Keratinocyte (primary cell): ENCODE measurements around the gene ADISSP. TPM values are rescaled to one million over a fixed set of nuclear protein-coding genes. Genes with fewer than 3 reads are reported as not detected.

Experiments used
- DNase-seq: peaks from one replicate; pipeline ENCODE4 v3.0.0-alpha.2; 2011; ENCODE audit warnings: low read depth, missing footprints, low spot score
- FAIRE-seq: peaks from 2 replicates; lab custom pipeline; 2011; peaks lifted over from hg19 to GRCh38; lab: Jason Lieb, UNC
- H2AFZ ChIP-seq: 2 replicates; pipeline ENCODE4 v1.6.0; 2012; ENCODE audit warnings: low read length, control low read depth, inconsistent platforms; ENCODE audit not compliant: control insufficient read depth
- H3K27ac ChIP-seq: 2 replicates; pipeline ENCODE4 v1.5.1; 2011; ENCODE audit warnings: low read length; ENCODE audit not compliant: control insufficient read depth, insufficient read depth
- H3K27me3 ChIP-seq: 3 replicates; pipeline ENCODE4 v1.6.0; 2011; ENCODE audit warnings: low read length; ENCODE audit not compliant: control insufficient read depth, insufficient read depth; ENCODE audit errors: extremely low read depth
- H3K36me3 ChIP-seq, 2 experiments: 2 replicates in 1 of 2; 3 replicates in 1 of 2; pipeline ENCODE4 v1.5.1; 2011; ENCODE audit warnings: low read length in 2 of 2, mild to moderate bottlenecking in 1 of 2; ENCODE audit not compliant: control insufficient read depth in 2 of 2, insufficient read depth in 2 of 2; ENCODE audit errors: extremely low read depth in 1 of 2
- H3K4me1 ChIP-seq: 3 replicates; pipeline ENCODE4 v1.5.1; 2011; ENCODE audit warnings: low read length; ENCODE audit not compliant: control insufficient read depth, insufficient read depth; ENCODE audit errors: extremely low read depth
- H3K4me2 ChIP-seq: 3 replicates; pipeline ENCODE4 v1.6.0; 2011; ENCODE audit warnings: low read depth, low read length; ENCODE audit not compliant: control insufficient read depth, insufficient read depth; ENCODE audit errors: extremely low read depth
- H3K4me3 ChIP-seq, 3 experiments: fragments of 200-600 bp in 1 of 3; sonication (generic) in 1 of 3; 2 replicates in 2 of 3; 3 replicates in 1 of 3; pipeline ENCODE4 v1.5.1; 2011 to 2016; ENCODE audit warnings: low read length in 3 of 3, mild to moderate bottlenecking in 3 of 3, control low read depth in 2 of 3, inconsistent platforms in 1 of 3, low read depth in 1 of 3, mixed read lengths in 1 of 3, mixed run types in 1 of 3, moderate library complexity in 1 of 3; ENCODE audit not compliant: control insufficient read depth in 2 of 3, insufficient read depth in 2 of 3; ENCODE audit errors: extremely low read depth in 1 of 3
- H3K79me2 ChIP-seq: 2 replicates; pipeline ENCODE4 v1.6.0; 2012; ENCODE audit warnings: low read length; ENCODE audit not compliant: control insufficient read depth, insufficient read depth
- H3K9ac ChIP-seq: 3 replicates; pipeline ENCODE4 v1.6.0; 2011; ENCODE audit warnings: low read length; ENCODE audit not compliant: control insufficient read depth, insufficient read depth; ENCODE audit errors: extremely low read depth
- H3K9me1 ChIP-seq: 3 replicates; pipeline ENCODE4 v1.6.0; 2011; ENCODE audit warnings: low read length; ENCODE audit not compliant: control insufficient read depth, insufficient read depth; ENCODE audit errors: extremely low read depth
- H3K9me3 ChIP-seq: 2 replicates; pipeline ENCODE4 v1.5.1; 2012; ENCODE audit warnings: low read depth, low read length; ENCODE audit not compliant: control insufficient read depth
- H4K20me1 ChIP-seq: 3 replicates; pipeline ENCODE4 v1.6.0; 2011; ENCODE audit warnings: low read length; ENCODE audit not compliant: control insufficient read depth, insufficient read depth; ENCODE audit errors: extremely low read depth
- CTCF ChIP-seq, 3 experiments: IDR thresholded peaks in 1 of 3; conservative IDR thresholded peaks in 1 of 3; optimal IDR thresholded peaks in 1 of 3; 2 replicates in 2 of 3; 3 replicates in 1 of 3; pipeline versions ENCODE3 to v1.5.1; 2011; ENCODE audit warnings: low read length in 3 of 3, mild to moderate bottlenecking in 3 of 3, moderate library complexity in 2 of 3, control low read depth in 1 of 3, inconsistent platforms in 1 of 3; ENCODE audit not compliant: insufficient read depth in 2 of 3; ENCODE audit errors: extremely low read depth in 1 of 3
- EZH2 ChIP-seq: IDR thresholded peaks from one replicate; pipeline ENCODE4 v1.6.1; 2012; ENCODE audit warnings: inconsistent platforms, mild to moderate bottlenecking, low read length, moderate library complexity
- dilution Hi-C: fragments of 300-500 bp; cut with MboI; formaldehyde crosslinking; loops from one replicate; pipeline ENCODE4 v1.7.0; 2020; ENCODE audit warnings: low sequenced_read_pairs; ENCODE audit not compliant: extremely low pct_ligation_motif_present
- polyA plus RNA-seq, 5 experiments: library from polyadenylated mRNA; depleted of rRNA in 3 of 5; stranded (reverse) in 3 of 5; stranded (forward) in 1 of 5; unstranded in 1 of 5; fragments of >200 nt; gene quantifications; 1 replicate in 1 of 5; 2 replicates in 3 of 5; 3 replicates in 1 of 5; pipeline versions ENCODE4 v1.2.1 to v1.2.3, GENCODE V29; 2011 to 2012; ENCODE audit warnings: missing spikeins in 2 of 5, low read depth in 1 of 5, low replicate concordance in 1 of 5

ADISSP gene
- polyA plus RNA-seq, 1 donor (not counting 4 experiments of a cell fraction or from before 2014, with no cell fraction given) = 28.2 TPM

- Histone ChIP-seq H3K36me3 (peaks cover 0 to 9% of the 10 kb centered on the region in 2 experiments), H3K4me1 (peaks cover 28% of the 10 kb centered on the region), H3K79me2 (peaks cover 31% of the 10 kb centered on the region), H3K9me1 (peaks cover 4% of the 10 kb centered on the region), H3K9ac (no peak overlapping the region), H3K9me3 (no peaks in the 10 kb centered on the region), H3K27me3 (no peaks in the 10 kb centered on the region), H3K4me2 (peak overlapping the region; percentile 26), H3K4me3 (peak overlapping the region in 2 of 3 experiments; percentile 3 to 5), H3K27ac (no peak overlapping the region), H4K20me1 (peaks cover 17% of the 10 kb centered on the region), H2AFZ (no peak overlapping the region)
- TF ChIP-seq EZH2 (no peak), CTCF (optimal IDR thresholded peaks at IDR 0.05 in 1 of 3, IDR thresholded peaks at IDR 0.05 in 1 of 3, conservative IDR thresholded peaks at IDR 0.05 in 1 of 3; ENCODE audit: extremely low read depth in 1 of 3, insufficient read depth in 2 of 3, low read length in 3 of 3) (no peak)
- FAIRE-seq (no peak), DNase-seq (no peak)
- dilution Hi-C loops = no loop called here
Measured at GRCh38 chr20:3787324-3788014, 19.9 kb upstream of the ADISSP start.

- no peaks in the 10 kb centered on the region for H3K27me3 ChIP-seq
- peak within 1 kb of the TSS; percentile 52 for H2AFZ ChIP-seq
- peaks cover 4% of the 10 kb centered on the region for H3K9me1 ChIP-seq
- H3K9ac ChIP-seq = peak within 1 kb of the TSS; percentile 77
- H3K79me2 ChIP-seq = peaks cover 31% of the 10 kb centered on the region
- peaks cover 31% of the 10 kb centered on the region for H3K4me1 ChIP-seq
- peak within 1 kb of the TSS; percentile 40 for H3K27ac ChIP-seq
- H3K4me3 ChIP-seq = peak within 1 kb of the TSS; percentile 43 to 77 (median 75)
- no peaks in the 10 kb centered on the region for H3K9me3 ChIP-seq
- FAIRE-seq (no peak), DNase-seq (no peak)
- peak; percentile 44 to 94 (median 55) for TF ChIP-seq CTCF (optimal IDR thresholded peaks at IDR 0.05 in 1 of 3, IDR thresholded peaks at IDR 0.05 in 1 of 3, conservative IDR thresholded peaks at IDR 0.05 in 1 of 3; ENCODE audit: extremely low read depth in 1 of 3, insufficient read depth in 2 of 3, low read length in 3 of 3)
- no peak for TF ChIP-seq EZH2
- peak within 1 kb of the TSS; percentile 91 for H3K4me2 ChIP-seq
- dilution Hi-C loops = no loop called here
- peaks cover 0 to 9% of the 10 kb centered on the region in 2 experiments for H3K36me3 ChIP-seq
- H4K20me1 ChIP-seq = peaks cover 21% of the 10 kb centered on the region
Measured at GRCh38 chr20:3786665-3787323, 19.2 kb upstream of the ADISSP start, which contains the start of gene CENPB. TSS of gene CENPB (minus strand) at chr20:3786740. CDS start at chr20:3786483, 257 bp downstream.
